Endodermal cell (in vitro differentiated cells): Measurements from ENCODE around the gene LTC4S. TPM values are rescaled to one million over a fixed set of nuclear protein-coding genes. Genes with fewer than 3 reads are reported as not detected.

Experiments used
- DNase-seq: peaks from one replicate; pipeline ENCODE4 v3.0.0-alpha.2; 2017
- H3K27ac ChIP-seq: 2 replicates; pipeline ENCODE4 v1.5.1; 2013; ENCODE audit warnings: mild to moderate bottlenecking, low read depth, low read length, moderate library complexity
- H3K27me3 ChIP-seq: 2 replicates; pipeline ENCODE4 v1.6.1; 2013; ENCODE audit warnings: mild to moderate bottlenecking, low read length, moderate library complexity; ENCODE audit not compliant: insufficient read depth, control insufficient read depth, poor library complexity, severe bottlenecking
- H3K36me3 ChIP-seq: 2 replicates; pipeline ENCODE4 v1.7.0; 2013; ENCODE audit warnings: mild to moderate bottlenecking, low read length, moderate library complexity; ENCODE audit not compliant: control insufficient read depth, insufficient read depth
- H3K4me1 ChIP-seq: one replicate; pipeline ENCODE4 v1.7.0; 2013; ENCODE audit warnings: low read length; ENCODE audit not compliant: control insufficient read depth, insufficient read depth
- H3K4me3 ChIP-seq: 2 replicates; pipeline ENCODE4 v1.5.1; 2013; ENCODE audit warnings: mild to moderate bottlenecking, low read length, moderate library complexity
- H3K9ac ChIP-seq: 2 replicates; pipeline ENCODE4 v1.6.1; 2013; ENCODE audit warnings: mild to moderate bottlenecking, low read length, moderate library complexity; ENCODE audit not compliant: poor library complexity, severe bottlenecking; ENCODE audit errors: extremely low read depth
- H3K9me3 ChIP-seq: 2 replicates; pipeline ENCODE4 v1.6.1; 2013; ENCODE audit warnings: mild to moderate bottlenecking, low read length, moderate library complexity; ENCODE audit not compliant: control insufficient read depth
- H3K27ac Mint-ChIP-seq: 2 replicates; pipeline ENCODE4 v1.8.0; 2020; ENCODE audit warnings: mixed read lengths
- H3K27me3 Mint-ChIP-seq: 2 replicates; pipeline ENCODE4 v1.8.0; 2021; ENCODE audit warnings: mild to moderate bottlenecking, mixed read lengths; ENCODE audit not compliant: insufficient read depth
- H3K36me3 Mint-ChIP-seq: 2 replicates; pipeline ENCODE4 v1.8.0; 2020; ENCODE audit warnings: low read depth, mixed read lengths
- H3K4me1 Mint-ChIP-seq: 2 replicates; pipeline ENCODE4 v1.8.0; 2020; ENCODE audit warnings: mixed read lengths
- H3K4me3 Mint-ChIP-seq: 2 replicates; pipeline ENCODE4 v1.8.0; 2020; ENCODE audit warnings: mild to moderate bottlenecking, moderate library complexity, mixed read lengths
- H3K9me3 Mint-ChIP-seq: 2 replicates; pipeline ENCODE4 v1.8.0; 2020; ENCODE audit warnings: mild to moderate bottlenecking, mixed read lengths
- CTCF ChIP-seq: fragments of 200-600 bp; sonication (generic); conservative IDR thresholded peaks from 2 replicates; pipeline ENCODE4 v1.5.0; 2021; ENCODE audit warnings: antibody characterized with exemption, mild to moderate bottlenecking
- WGBS, 2 experiments: methylation state at CpG; one replicate each; pipeline versions ENCODE4 v1.1.5 to v1.1.7; 2013; ENCODE audit warnings: missing lambda C conversion rate in 2 of 2, mixed read lengths in 1 of 2; ENCODE audit not compliant: insufficient coverage in 1 of 2, insufficient read length in 1 of 2; 5-methylcytosine and 5-hydroxymethylcytosine counted together
- microRNA-seq: library from miRNA; unstranded; fragments of <30 nt; microRNA quantifications from one replicate; pipeline ENCODE4 v1.2.0, GENCODE V29; 2020; ENCODE audit warnings: borderline microRNAs expressed
- total RNA-seq, 2 donors: library from RNA; stranded (reverse); fragmentation: NEBNext Ultra II Directional in 1 of 2; extraction: Animal tissue kit (Norgen Biotek cat#: 25700) in 1 of 2; gene quantifications; 2 replicates in 1 of 2; 3 replicates in 1 of 2; pipeline ENCODE4 v1.2.1, GENCODE V29; 2021

The LTC4S gene
- total RNA-seq, 2 donors from 2014 or later, result 5.7 to 6.3 TPM

GRCh38 chr5:179840766-179841165, 47.0 kb downstream of the LTC4S start:
- Histone ChIP-seq H3K36me3 (peaks cover 71% of the 10 kb centered on the region), H3K4me3 (no peak overlapping the region), H3K4me1 (no peaks in the 10 kb centered on the region), H3K9me3 (peaks cover 22% of the 10 kb centered on the region), H3K27me3 (no peaks in the 10 kb centered on the region), H3K27ac (no peak overlapping the region), H3K9ac (no peak overlapping the region)
- Mint-ChIP-seq H3K27ac (no peak overlapping the region), H3K4me3 (no peak overlapping the region), H3K9me3 (peaks cover 27% of the 10 kb centered on the region), H3K4me1 (no peaks in the 10 kb centered on the region), H3K36me3 (peaks cover 83% of the 10 kb centered on the region), H3K27me3 (no peaks in the 10 kb centered on the region)
- TF ChIP-seq CTCF, result no peak
- WGBS, 2 experiments, result 90 to 93% methylated on average over 15 to 17 of the region's 17 CpGs
- no peak for DNase-seq

GRCh38 chr5:179841621-179842020, 47.8 kb downstream of the LTC4S start:
- Mint-ChIP-seq H3K27me3 (no peaks in the 10 kb centered on the region), H3K27ac (no peak overlapping the region), H3K9me3 (peaks cover 32% of the 10 kb centered on the region), H3K36me3 (peaks cover 74% of the 10 kb centered on the region), H3K4me1 (no peaks in the 10 kb centered on the region), H3K4me3 (no peak overlapping the region)
- whole genome bisulfite sequencing, 2 experiments, result 94 to 100% methylated on average over 5 to 9 of the region's 9 CpGs
- peaks cover 31% of the 10 kb centered on the region for H3K9me3 ChIP-seq
- H3K4me3 ChIP-seq, result no peak overlapping the region
- no peak for DNase-seq
- no peak for TF ChIP-seq CTCF
- no peaks in the 10 kb centered on the region for H3K4me1 ChIP-seq
- no peaks in the 10 kb centered on the region for H3K27me3 ChIP-seq
- no peak overlapping the region for H3K27ac ChIP-seq
- no peak overlapping the region for H3K9ac ChIP-seq
- peaks cover 71% of the 10 kb centered on the region for H3K36me3 ChIP-seq

Small RNAs within 50 kb of the gene (microRNA-seq; reads per million reads assigned to microRNA genes)
- 0.74 reads per million for gene MIR1229

Other genes with a start within 250 kb of the LTC4S start
- 10 to 100 TPM; 45.7 to 74.0 TPM for gene RUFY1, start 243.4 kb upstream of the LTC4S start, total RNA-seq
- 100 to 1,000 TPM; 801 to 885 TPM for gene HNRNPH1, start 170.3 kb upstream of the LTC4S start, total RNA-seq
- not detected for gene CBY3, start 113.0 kb upstream of the LTC4S start, total RNA-seq
- 100 to 1,000 TPM; 389 to 615 TPM for gene CANX, start 95.0 kb upstream of the LTC4S start, total RNA-seq
- gene MAML1, start 61.2 kb upstream of the LTC4S start, total RNA-seq, result 10 to 100 TPM; 38.9 to 41.4 TPM
- 100 to 1,000 TPM; 165 to 177 TPM for gene MGAT4B, start 12.9 kb downstream of the LTC4S start, total RNA-seq
- 100 to 1,000 TPM; 134 to 172 TPM for gene SQSTM1, start 26.9 kb downstream of the LTC4S start, total RNA-seq
- 10 to 100 TPM; 45.8 to 55.3 TPM for gene MRNIP, start 64.8 kb downstream of the LTC4S start, total RNA-seq
- 100 to 1,000 TPM; 118 to 127 TPM for gene TBC1D9B, start 113.9 kb downstream of the LTC4S start, total RNA-seq